NT2/D1 (cell line): Measurements from ENCODE around the gene CYP27B1.

Experiments
- SUZ12 ChIP-seq: IDR thresholded peaks from 2 replicates; pipeline ENCODE4 v1.6.1; 2011; ENCODE audit not compliant: insufficient read length, insufficient read depth; ENCODE audit errors: extremely low read depth
- YY1 ChIP-seq: IDR thresholded peaks from 2 replicates; pipeline ENCODE4 v1.6.1; 2011; ENCODE audit not compliant: insufficient read length, insufficient read depth

DNA sequence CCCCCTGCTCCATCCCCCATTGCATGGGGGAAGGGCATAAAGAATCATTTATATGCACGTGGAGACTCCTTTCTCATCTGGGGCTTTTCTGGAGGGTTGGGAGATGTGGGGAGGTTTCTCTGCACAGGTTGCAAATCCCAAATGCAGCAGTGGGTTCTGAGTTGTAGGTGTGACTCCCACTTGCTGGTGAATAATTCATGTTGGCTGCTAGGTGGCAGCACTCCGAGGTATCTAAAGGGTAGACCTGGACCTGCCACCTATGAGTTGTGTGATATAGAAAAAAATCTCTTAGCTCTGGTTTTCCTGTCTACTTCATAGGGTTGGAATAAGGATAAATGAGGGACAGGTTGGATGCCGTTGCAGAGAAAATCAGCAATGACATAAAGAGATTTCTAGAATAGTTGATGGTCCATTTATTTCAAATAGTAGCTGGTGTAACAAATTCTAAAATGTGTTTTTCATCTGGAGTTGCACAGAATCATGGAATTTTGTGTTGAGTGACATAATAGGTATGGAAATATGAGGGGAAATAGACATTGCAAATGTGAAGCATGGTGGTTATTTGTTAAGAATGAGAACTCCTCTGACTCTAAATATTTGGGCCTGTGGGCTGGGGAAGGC is 7.4 kb downstream of the CYP27B1 start:
- no peak for TF ChIP-seq YY1
- TF ChIP-seq SUZ12: no peak
